Endothelial cell (in vitro differentiated cells): ENCODE measurements around the gene ZDHHC6. TPM values are rescaled to one million over a fixed set of nuclear protein-coding genes. Genes with fewer than 3 reads are reported as not detected.

Experiments
- DNase-seq: peaks from one replicate; pipeline ENCODE4 v3.0.0; 2021; ENCODE audit warnings: low spot score
- H3K27ac Mint-ChIP-seq: one replicate; pipeline ENCODE4 v1.8.0; 2021; ENCODE audit warnings: mixed read lengths, inconsistent platforms; ENCODE audit not compliant: unreplicated experiment
- H3K27me3 Mint-ChIP-seq: one replicate; pipeline ENCODE4 v1.8.0; 2021; ENCODE audit warnings: mild to moderate bottlenecking, moderate library complexity, mixed read lengths, inconsistent platforms; ENCODE audit not compliant: unreplicated experiment
- H3K36me3 Mint-ChIP-seq: one replicate; pipeline ENCODE4 v1.8.0; 2021; ENCODE audit warnings: mild to moderate bottlenecking, low read depth, mixed read lengths, inconsistent platforms; ENCODE audit not compliant: unreplicated experiment
- H3K4me1 Mint-ChIP-seq: one replicate; pipeline ENCODE4 v1.8.0; 2021; ENCODE audit warnings: mild to moderate bottlenecking, mixed read lengths, inconsistent platforms; ENCODE audit not compliant: unreplicated experiment
- H3K4me3 Mint-ChIP-seq: one replicate; pipeline ENCODE4 v1.8.0; 2021; ENCODE audit warnings: mild to moderate bottlenecking, mixed read lengths, inconsistent platforms; ENCODE audit not compliant: unreplicated experiment
- H3K9me3 Mint-ChIP-seq: one replicate; pipeline ENCODE4 v1.8.0; 2021; ENCODE audit warnings: mixed read lengths, inconsistent platforms; ENCODE audit not compliant: unreplicated experiment
- total RNA-seq: library from RNA; stranded (reverse); fragmentation: NEBNext Ultra II Directional; extraction: Animal tissue kit (Norgen Biotek cat#: 25700); gene quantifications from one replicate; pipeline ENCODE4 v1.2.1, GENCODE V29; 2021; ENCODE audit not compliant: unreplicated experiment
- TF ChIP-seq, protein P1 (sequence below): fragments of 200-600 bp; sonication (generic); IDR thresholded peaks from one replicate; pipeline ENCODE4 v1.5.0; 2021; ENCODE audit warnings: antibody characterized with exemption; ENCODE audit not compliant: unreplicated experiment

ZDHHC6 gene
- total RNA-seq, 1 donor from 2014 or later = 42.8 TPM

GRCh38 chr10:112404617-112405016 lies 42.1 kb downstream of the ZDHHC6 start:
- TF ChIP-seq, protein P1, sequence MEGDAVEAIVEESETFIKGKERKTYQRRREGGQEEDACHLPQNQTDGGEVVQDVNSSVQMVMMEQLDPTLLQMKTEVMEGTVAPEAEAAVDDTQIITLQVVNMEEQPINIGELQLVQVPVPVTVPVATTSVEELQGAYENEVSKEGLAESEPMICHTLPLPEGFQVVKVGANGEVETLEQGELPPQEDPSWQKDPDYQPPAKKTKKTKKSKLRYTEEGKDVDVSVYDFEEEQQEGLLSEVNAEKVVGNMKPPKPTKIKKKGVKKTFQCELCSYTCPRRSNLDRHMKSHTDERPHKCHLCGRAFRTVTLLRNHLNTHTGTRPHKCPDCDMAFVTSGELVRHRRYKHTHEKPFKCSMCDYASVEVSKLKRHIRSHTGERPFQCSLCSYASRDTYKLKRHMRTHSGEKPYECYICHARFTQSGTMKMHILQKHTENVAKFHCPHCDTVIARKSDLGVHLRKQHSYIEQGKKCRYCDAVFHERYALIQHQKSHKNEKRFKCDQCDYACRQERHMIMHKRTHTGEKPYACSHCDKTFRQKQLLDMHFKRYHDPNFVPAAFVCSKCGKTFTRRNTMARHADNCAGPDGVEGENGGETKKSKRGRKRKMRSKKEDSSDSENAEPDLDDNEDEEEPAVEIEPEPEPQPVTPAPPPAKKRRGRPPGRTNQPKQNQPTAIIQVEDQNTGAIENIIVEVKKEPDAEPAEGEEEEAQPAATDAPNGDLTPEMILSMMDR = no peak
- Mint-ChIP-seq H3K9me3 (no peaks in the 10 kb centered on the region), H3K36me3 (no peaks in the 10 kb centered on the region), H3K4me1 (no peaks in the 10 kb centered on the region), H3K27me3 (no peaks in the 10 kb centered on the region), H3K4me3 (no peak overlapping the region), H3K27ac (no peak overlapping the region)
- no peak for DNase-seq

GRCh38 chr10:112402917-112403316 lies 43.8 kb downstream of the ZDHHC6 start:
- H3K9me3 Mint-ChIP-seq = no peaks in the 10 kb centered on the region
- no peak for DNase-seq
- TF ChIP-seq, protein P1 = no peak
- H3K36me3 Mint-ChIP-seq = no peaks in the 10 kb centered on the region
- no peak overlapping the region for H3K27ac Mint-ChIP-seq
- no peaks in the 10 kb centered on the region for H3K4me1 Mint-ChIP-seq
- no peaks in the 10 kb centered on the region for H3K27me3 Mint-ChIP-seq
- no peak overlapping the region for H3K4me3 Mint-ChIP-seq

DNA sequence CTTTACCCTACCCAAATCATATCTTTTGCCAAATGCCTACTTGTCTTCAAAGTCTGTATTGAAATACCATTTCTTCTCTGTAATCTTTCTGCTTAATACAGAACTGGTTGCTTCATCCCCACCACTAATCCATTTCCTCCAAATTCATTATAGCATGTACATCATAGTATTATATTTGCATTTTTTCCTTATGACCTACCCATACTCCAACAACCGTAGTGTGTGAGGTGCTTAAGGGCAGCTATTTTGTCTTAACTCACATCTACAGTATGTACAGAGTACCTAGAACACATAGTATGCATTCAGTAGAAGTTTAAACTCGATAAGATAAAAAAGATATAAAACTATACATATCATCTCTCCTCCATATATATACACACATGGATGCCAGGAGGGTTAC lies 49.1 kb downstream of the ZDHHC6 start:
- no peaks in the 10 kb centered on the region for H3K9me3 Mint-ChIP-seq
- peaks cover 8% of the 10 kb centered on the region for H3K4me1 Mint-ChIP-seq
- H3K27ac Mint-ChIP-seq = no peak overlapping the region
- DNase-seq = no peak
- H3K4me3 Mint-ChIP-seq = no peak overlapping the region
- no peaks in the 10 kb centered on the region for H3K27me3 Mint-ChIP-seq
- no peaks in the 10 kb centered on the region for H3K36me3 Mint-ChIP-seq
- TF ChIP-seq, protein P1 = no peak

GRCh38 chr10:112395809-112396530 lies 50.7 kb downstream of the ZDHHC6 start:
- H3K4me1 Mint-ChIP-seq = peaks cover 8% of the 10 kb centered on the region
- no peaks in the 10 kb centered on the region for H3K36me3 Mint-ChIP-seq
- H3K4me3 Mint-ChIP-seq = no peak overlapping the region
- no peak overlapping the region for H3K27ac Mint-ChIP-seq
- no peak for DNase-seq
- H3K9me3 Mint-ChIP-seq = no peaks in the 10 kb centered on the region
- no peaks in the 10 kb centered on the region for H3K27me3 Mint-ChIP-seq
- TF ChIP-seq, protein P1 = no peak

DNA sequence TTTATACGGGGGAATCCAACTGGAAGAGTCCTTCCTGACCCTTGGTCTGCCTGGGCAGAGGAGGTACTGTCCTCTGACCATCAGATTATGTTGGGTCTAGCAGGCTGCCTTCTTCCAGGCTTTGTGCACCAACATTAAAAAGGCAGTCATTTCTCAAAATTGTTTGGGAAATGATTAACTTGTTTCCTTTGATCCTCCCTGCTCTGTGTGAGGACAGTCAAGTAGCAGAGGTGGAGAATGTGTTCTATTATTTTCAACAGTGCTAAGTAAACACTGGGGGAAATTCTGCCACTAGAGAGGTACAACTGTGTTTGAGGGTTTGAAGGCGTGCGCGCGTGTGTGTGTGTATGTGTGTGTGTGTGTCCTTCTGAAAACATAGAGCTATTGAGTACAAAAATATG lies 52.2 kb downstream of the ZDHHC6 start:
- Mint-ChIP-seq H3K27ac (no peak overlapping the region), H3K4me1 (peaks cover 16% of the 10 kb centered on the region), H3K36me3 (no peaks in the 10 kb centered on the region), H3K9me3 (no peaks in the 10 kb centered on the region), H3K4me3 (no peak overlapping the region), H3K27me3 (peaks cover under 1% of the 10 kb centered on the region)
- TF ChIP-seq, protein P1 = no peak
- no peak for DNase-seq
